HG03571 (cell line): ENCODE measurements around the gene MGRN1.

ENCODE experiments used
- ATAC-seq: cut with Tn5 transposase; IDR thresholded peaks from one replicate; pipeline ENCODE4 v1.9.1; 2021; ENCODE audit not compliant: unreplicated experiment

The MGRN1 gene

GRCh38 chr16:4651827-4652226, 27.2 kb downstream of the MGRN1 start:
- no peak for ATAC-seq

- no peak for ATAC-seq
Measured at GRCh38 chr16:4652561-4652960, 27.9 kb downstream of the MGRN1 start.

GRCh38 chr16:4654011-4654963, 29.7 kb downstream of the MGRN1 start:
- ATAC-seq, result no peak

GRCh38 chr16:4654964-4655590, 30.5 kb downstream of the MGRN1 start:
- no peak for ATAC-seq

- ATAC-seq, result no peak
Measured at GRCh38 chr16:4655801-4656200, 31.2 kb downstream of the MGRN1 start.

GRCh38 chr16:4656221-4656620, 31.6 kb downstream of the MGRN1 start:
- no peak for ATAC-seq

- no peak for ATAC-seq
Measured at GRCh38 chr16:4656695-4657686, 32.4 kb downstream of the MGRN1 start.

GRCh38 chr16:4659363-4660353, 35.0 kb downstream of the MGRN1 start:
- no peak for ATAC-seq

- no peak for ATAC-seq
Measured at GRCh38 chr16:4660454-4661007, 35.9 kb downstream of the MGRN1 start.

- ATAC-seq, result no peak
Measured at GRCh38 chr16:4661661-4662060, 37.0 kb downstream of the MGRN1 start.

- ATAC-seq, result no peak
Measured at GRCh38 chr16:4663465-4663776, 38.8 kb downstream of the MGRN1 start.

- no peak for ATAC-seq
Measured at GRCh38 chr16:4663777-4664465, 39.3 kb downstream of the MGRN1 start.

GRCh38 chr16:4664538-4665418, 40.2 kb downstream of the MGRN1 start:
- ATAC-seq, result no peak

GRCh38 chr16:4666537-4667202, 42.0 kb downstream of the MGRN1 start:
- ATAC-seq, result no peak

GRCh38 chr16:4667203-4667963, 42.8 kb downstream of the MGRN1 start:
- no peak for ATAC-seq

- no peak for ATAC-seq
Measured at GRCh38 chr16:4668313-4668960, 43.8 kb downstream of the MGRN1 start.
